HG03097 (cell line): ENCODE results near the gene VPS8.
"Not testable (repeated sequence)": the region's sequence is repeated elsewhere in the genome, so short reads cannot be mapped to it uniquely, and the experiment has no call there.

Experiments used
- ATAC-seq: cut with Tn5 transposase; IDR thresholded peaks from one replicate; pipeline ENCODE4 v1.9.1; 2021; ENCODE audit not compliant: unreplicated experiment, low FRiP score

VPS8 gene

DNA sequence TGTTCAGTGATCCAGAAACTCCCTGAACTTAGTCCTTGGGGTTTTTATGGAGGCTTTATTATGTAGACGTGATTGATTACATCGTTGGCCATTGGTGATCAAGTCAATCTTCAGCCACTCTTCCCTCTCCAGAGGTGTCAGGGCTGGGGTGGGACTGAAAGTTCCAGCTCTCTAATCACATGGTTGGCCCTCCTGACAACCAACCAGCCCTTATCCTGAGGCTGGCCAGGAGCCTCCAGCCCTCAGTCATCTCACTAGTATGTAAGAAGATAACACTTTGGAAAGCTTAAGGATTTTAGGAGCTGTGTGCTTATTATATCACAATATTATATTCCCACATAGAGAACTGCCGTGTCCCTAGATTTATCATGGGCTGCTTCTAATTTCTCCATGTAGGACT, 142.3 kb downstream of the VPS8 start:
- ATAC-seq, result no peak

- ATAC-seq, result not testable (repeated sequence)
These were observed 142.9 kb downstream of the VPS8 start for GRCh38 chr3:184954851-184955250.

GRCh38 chr3:184965639-184966430, 153.9 kb downstream of the VPS8 start:
- no peak for ATAC-seq

DNA sequence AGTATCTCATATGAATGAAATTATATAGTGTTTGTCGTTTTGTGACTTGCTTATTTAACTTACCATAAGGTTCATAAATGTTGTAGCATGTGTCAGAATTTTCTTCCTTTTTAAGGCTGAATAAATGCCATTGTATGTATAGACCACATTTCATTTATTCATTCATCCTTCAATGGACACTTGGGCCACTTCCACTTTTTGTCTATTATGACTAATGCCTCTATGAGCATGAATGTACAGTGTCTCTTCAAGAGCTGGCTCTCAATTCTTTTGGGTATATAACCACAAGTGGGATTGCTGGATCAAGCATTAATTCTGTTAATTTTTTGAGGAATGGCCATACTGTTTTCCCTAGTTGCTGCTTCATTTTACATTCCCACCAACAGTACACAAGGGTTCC, 156.1 kb downstream of the VPS8 start:
- no peak for ATAC-seq

- no peak for ATAC-seq
These were observed 158.2 kb downstream of the VPS8 start for GRCh38 chr3:184970186-184970585.

GRCh38 chr3:184977796-184978195, 165.8 kb downstream of the VPS8 start:
- ATAC-seq, result no peak

- ATAC-seq, result no peak
These were observed 169.1 kb downstream of the VPS8 start for GRCh38 chr3:184981071-184981470.

- no peak for ATAC-seq
These were observed 170.1 kb downstream of the VPS8 start for GRCh38 chr3:184982076-184982475.

GRCh38 chr3:184985586-184985985, 173.6 kb downstream of the VPS8 start:
- no peak for ATAC-seq

- no peak for ATAC-seq
These were observed 174.5 kb downstream of the VPS8 start for GRCh38 chr3:184986366-184986889.

GRCh38 chr3:184993394-184993793, 181.4 kb downstream of the VPS8 start:
- no peak for ATAC-seq

- not testable (repeated sequence) for ATAC-seq
These were observed 191.9 kb downstream of the VPS8 start for GRCh38 chr3:185003876-185004275.

- no peak for ATAC-seq
These were observed 197.7 kb downstream of the VPS8 start for GRCh38 chr3:185009650-185010049.

DNA sequence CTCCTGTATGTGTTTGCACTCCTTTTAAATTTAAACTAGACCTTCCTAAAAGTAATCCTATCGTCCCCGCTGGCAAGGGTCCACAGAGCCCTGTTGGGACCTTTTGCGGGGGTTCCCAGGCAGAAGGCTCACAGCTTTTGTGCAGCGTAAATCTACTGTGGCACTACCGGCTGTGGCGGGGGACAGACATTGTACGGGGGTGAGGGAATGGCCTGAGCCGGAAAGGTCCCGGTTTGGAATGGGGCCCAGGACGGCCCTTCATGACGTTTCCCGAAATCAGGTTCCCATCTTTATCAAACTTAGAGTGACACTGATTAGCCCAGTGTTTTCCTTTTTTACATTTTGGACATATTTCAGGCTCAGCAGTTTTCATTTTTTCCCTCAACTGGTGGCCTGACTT, 205.6 kb downstream of the VPS8 start:
- ATAC-seq, result not testable (repeated sequence)

GRCh38 chr3:185017996-185018395, 206.0 kb downstream of the VPS8 start:
- not testable (repeated sequence) for ATAC-seq

GRCh38 chr3:185021256-185021655, 209.3 kb downstream of the VPS8 start:
- ATAC-seq, result no peak

GRCh38 chr3:185024406-185024805, 212.4 kb downstream of the VPS8 start:
- no peak for ATAC-seq

GRCh38 chr3:185024966-185025365, 213.0 kb downstream of the VPS8 start:
- ATAC-seq, result no peak

- ATAC-seq, result no peak
These were observed 216.2 kb downstream of the VPS8 start for GRCh38 chr3:185028121-185028520.

DNA sequence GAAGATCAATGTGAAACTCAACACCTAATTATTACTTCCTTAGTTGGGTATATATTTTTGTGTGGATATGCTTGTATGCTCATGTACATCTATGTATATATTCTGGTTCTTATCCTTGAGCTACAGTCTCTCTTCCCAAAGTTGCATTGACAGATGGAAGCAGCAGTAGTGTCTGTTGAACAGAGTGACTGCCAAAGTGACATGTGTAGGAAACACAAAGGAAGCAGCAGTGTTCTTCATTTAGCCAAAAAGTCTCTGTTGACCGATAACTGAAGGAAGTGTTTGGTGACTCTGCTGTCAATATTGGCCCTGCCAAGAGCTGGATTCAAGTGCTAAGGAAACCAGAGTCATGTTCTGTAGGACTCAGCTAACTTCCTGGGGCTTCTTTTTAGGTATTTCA, 217.1 kb downstream of the VPS8 start:
- no peak for ATAC-seq

- no peak for ATAC-seq
These were observed 218.4 kb downstream of the VPS8 start for GRCh38 chr3:185030399-185030798.

DNA sequence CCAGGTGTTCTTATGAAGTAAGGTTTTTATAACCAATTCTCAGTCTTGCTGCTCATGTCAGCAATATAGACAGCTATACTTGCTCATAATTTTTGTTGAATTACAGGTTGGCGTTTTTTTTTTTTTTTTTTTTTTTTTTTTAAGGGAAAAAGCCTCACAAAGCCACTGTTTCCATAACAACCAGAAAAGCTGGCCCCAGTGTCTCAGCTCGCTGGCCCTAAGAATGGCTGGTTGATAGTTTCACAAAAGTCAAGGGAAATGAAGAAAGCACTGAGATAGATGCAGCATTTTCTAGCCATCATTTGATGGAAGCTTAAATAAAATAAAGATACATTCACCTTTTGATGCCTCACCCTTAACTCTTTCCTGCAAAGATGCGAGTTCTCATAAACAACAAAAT, 219.0 kb downstream of the VPS8 start:
- ATAC-seq, result no peak
